Fibroblast of the aortic adventitia (primary cell): Measurements from ENCODE around the gene FBXW12. TPM values are rescaled to one million over a fixed set of nuclear protein-coding genes. Genes with fewer than 3 reads are reported as not detected.

Experiments
- DNase-seq: peaks from one replicate; pipeline ENCODE4 v3.0.0-alpha.2; 2010; ENCODE audit warnings: low read depth
- H3K4me3 ChIP-seq: 2 replicates; pipeline ENCODE4 v1.5.1; 2011; ENCODE audit warnings: low read depth, mild to moderate bottlenecking, control low read depth, low read length, moderate library complexity
- total RNA-seq: library from RNA; depleted of rRNA; stranded (reverse); fragments of >200 nt; gene quantifications from 2 replicates; pipeline ENCODE4 v1.2.3, GENCODE V29; 2012; ENCODE audit warnings: low replicate concordance
- TF ChIP-seq, protein P1 (sequence below): IDR thresholded peaks from 2 replicates; pipeline ENCODE4 v1.5.1; 2011; ENCODE audit warnings: mild to moderate bottlenecking, low read length, control low read depth, inconsistent platforms; ENCODE audit not compliant: insufficient read depth

The FBXW12 gene
- total RNA-seq, 1 donor = 0.27 TPM

DNA sequence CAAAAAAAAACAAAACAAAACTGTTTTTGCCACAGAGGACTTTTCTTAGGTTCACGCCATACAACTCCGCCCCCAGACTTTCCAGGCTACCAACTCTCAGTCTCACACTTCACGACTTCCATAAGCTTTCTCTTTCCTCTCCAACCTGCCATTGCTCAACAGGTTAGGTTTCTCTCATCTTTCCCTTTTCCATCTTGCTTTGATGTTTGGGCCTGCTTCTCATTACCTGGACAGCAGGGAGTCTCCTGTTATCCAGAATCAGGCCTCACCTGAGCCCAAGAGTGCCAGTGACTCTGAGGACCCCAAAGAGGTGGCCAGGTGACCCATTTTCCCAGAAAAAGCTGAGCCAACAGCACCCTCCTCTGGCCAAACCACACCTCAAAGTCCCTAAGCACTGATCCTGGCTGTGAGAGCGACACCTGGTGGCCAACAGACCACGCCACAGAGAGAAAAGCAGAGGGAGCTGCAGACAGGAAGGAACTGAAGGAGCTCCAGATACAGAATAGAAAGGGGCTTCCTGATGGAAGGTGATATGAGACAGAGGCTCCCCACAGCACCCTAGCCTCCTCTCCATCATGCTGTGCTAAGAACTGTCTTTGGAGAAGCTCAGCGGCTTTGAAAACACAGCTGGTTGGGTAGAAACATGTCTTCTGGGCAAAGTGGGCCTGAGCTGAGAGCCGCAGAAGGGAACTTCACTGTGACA lies 63.9 kb downstream of the FBXW12 start:
- H3K4me3 ChIP-seq = no peak overlapping the region
- TF ChIP-seq, protein P1, sequence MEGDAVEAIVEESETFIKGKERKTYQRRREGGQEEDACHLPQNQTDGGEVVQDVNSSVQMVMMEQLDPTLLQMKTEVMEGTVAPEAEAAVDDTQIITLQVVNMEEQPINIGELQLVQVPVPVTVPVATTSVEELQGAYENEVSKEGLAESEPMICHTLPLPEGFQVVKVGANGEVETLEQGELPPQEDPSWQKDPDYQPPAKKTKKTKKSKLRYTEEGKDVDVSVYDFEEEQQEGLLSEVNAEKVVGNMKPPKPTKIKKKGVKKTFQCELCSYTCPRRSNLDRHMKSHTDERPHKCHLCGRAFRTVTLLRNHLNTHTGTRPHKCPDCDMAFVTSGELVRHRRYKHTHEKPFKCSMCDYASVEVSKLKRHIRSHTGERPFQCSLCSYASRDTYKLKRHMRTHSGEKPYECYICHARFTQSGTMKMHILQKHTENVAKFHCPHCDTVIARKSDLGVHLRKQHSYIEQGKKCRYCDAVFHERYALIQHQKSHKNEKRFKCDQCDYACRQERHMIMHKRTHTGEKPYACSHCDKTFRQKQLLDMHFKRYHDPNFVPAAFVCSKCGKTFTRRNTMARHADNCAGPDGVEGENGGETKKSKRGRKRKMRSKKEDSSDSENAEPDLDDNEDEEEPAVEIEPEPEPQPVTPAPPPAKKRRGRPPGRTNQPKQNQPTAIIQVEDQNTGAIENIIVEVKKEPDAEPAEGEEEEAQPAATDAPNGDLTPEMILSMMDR = peak; percentile 100
- peak; percentile 85 for DNase-seq

DNA sequence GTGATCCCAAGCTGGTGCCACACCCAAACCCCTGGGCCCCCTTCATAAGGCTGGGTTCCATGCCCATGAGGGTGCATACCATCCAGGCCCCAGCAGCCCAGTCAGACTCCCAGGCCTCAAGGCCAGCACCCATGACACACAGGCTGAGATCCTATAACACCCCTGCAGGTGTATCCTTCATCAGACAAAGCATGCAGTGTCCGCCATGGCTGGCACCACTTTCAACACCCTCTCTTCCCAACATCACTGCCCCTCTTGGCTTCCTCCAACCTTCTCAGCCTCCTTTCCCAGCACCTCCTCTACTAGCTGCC lies 64.4 kb downstream of the FBXW12 start:
- DNase-seq = no peak

DNA sequence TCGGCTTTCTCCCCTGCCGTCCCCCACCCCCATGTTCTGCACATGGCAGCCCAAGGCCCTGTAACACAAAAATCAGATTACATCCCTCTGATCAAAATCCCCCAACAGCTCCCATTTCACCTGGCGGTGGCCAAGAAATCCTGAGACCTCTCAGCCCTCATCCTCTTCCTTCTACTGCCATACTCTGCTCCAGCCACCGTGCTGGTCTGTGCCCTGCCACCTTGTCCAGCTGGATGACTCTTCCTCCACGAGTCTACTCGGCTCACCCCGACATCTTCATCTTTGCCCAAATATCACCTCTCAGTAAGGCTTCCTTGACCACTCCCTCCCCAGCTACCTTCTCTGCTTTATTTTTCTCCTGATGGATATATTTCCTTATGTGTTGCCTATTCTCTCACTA lies 64.8 kb downstream of the FBXW12 start:
- DNase-seq = no peak
- H3K4me3 ChIP-seq = no peak overlapping the region
- TF ChIP-seq, protein P1 = no peak

More for the DNA sequence above, 64.4 kb downstream of the FBXW12 start:
- TF ChIP-seq, protein P1 = no peak
- H3K4me3 ChIP-seq = no peak overlapping the region

DNA sequence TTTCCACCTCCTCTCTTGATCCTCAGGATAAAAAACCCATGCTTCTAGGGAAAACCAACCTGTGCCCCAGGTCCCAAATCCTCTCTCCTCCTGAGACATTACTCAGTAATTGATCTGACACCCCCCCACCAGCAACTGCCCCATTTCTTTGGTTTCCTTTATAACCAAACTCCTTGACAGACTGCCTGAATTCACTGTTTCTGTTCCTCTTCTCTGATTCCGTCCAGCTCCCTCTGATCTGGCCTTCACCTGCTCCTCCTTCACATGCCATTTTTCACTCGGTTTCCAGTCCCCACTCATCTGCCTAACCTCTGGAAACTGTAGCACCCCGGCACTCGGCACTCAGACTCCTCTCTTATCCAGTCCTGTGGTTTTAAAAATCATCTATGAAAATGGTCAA lies 65.8 kb downstream of the FBXW12 start:
- TF ChIP-seq, protein P1 = no peak
- DNase-seq = no peak

DNA sequence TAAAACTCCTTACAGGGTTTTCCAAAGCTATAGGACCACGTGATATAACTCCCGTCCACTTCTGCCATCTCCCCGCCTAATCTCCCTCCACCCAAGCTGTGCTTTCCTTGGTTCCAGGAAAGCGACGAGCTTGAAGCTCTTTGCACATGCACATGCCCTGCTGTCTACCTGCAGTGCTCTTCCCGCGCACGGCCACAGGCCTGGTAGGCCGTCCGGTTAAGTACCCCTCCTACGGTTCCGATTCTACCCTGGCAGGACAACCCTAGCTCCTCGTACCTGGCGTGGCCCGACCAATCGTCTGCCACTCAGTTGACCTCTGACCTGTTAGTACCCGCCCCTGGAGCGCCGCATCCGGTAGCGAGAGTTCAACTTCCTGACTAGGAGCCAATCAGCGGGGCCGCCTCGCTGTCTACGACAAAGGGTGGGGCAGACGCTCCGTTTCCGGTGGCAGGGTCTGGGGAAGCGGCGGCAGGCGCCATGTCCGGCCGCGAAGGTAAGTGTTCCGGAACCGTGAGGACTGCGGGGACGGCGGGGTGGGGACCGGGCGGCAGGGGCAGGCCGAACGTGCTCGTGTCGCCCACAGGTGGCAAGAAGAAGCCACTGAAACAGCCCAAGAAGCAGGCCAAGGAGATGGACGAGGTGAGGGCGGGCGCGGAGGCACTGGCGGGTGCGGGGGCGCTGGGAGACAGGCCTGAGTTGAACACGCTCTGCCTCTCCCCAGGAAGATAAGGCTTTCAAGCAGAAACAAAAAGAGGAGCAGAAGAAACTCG lies 68.0 kb downstream of the FBXW12 start, which contains the start of the genes CCDC51 and TMA7:
Gene CCDC51 (minus strand): TSS at position 300 of the 770 bp plus-strand sequence. CDS start 4,991 bp downstream, outside the sequence.
Gene TMA7 (plus strand): TSS at position 438 of the 770 bp plus-strand sequence. CDS start 40 bp downstream, at position 478.
- TF ChIP-seq, protein P1 = no peak
- peak within 1 kb of the TSS; percentile 97 for H3K4me3 ChIP-seq
- peak; percentile 93 for DNase-seq

More for the DNA sequence above, 65.8 kb downstream of the FBXW12 start:
- no peak overlapping the region for H3K4me3 ChIP-seq

DNA sequence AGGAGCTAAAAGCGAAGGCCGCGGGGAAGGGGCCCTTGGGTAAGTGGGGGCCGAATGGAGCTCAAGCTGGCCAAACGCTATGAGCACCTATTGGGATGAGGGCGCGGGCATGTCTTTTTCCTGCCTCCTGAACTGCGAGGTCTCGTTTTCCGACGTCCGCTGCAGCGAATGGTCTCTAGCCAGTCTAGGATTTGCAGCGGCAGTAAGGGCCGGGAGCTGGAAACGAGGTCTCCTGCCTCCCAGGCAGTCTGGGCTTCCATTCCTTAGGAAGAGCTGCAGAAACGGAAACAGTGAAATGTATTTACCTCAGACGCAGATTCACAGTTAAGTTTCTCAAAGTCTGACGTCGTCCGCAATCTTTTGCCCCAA lies 68.6 kb downstream of the FBXW12 start:
- DNase-seq = no peak
- peak overlapping the region; percentile 97 for H3K4me3 ChIP-seq
- TF ChIP-seq, protein P1 = no peak
